Small intestine (tissue), 7 donors: ENCODE results near the gene HAUS3. TPM values are rescaled to one million over a fixed set of nuclear protein-coding genes. Genes with fewer than 3 reads are reported as not detected.

ENCODE experiments used
- DNase-seq, 2 donors: peaks; one replicate each; pipeline versions ENCODE4 v3.0.0 to v3.0.0-alpha.2; 2013
- FAIRE-seq: peaks from 2 replicates; lab custom pipeline; 2012; peaks lifted over from hg19 to GRCh38; lab: Jason Lieb, UNC
- H3K27ac ChIP-seq, 3 donors: one replicate each; pipeline ENCODE4 v1.5.1; 2013; ENCODE audit warnings: low read length in 2 of 3, mild to moderate bottlenecking in 2 of 3, control low read depth in 1 of 3, inconsistent platforms in 1 of 3, low read depth in 1 of 3, moderate library complexity in 1 of 3
- H3K27me3 ChIP-seq, 3 donors: one replicate each; pipeline ENCODE4 v1.6.1; 2013; ENCODE audit warnings: low read length in 3 of 3, inconsistent platforms in 1 of 3; ENCODE audit not compliant: control insufficient read depth in 3 of 3, insufficient read depth in 3 of 3
- H3K36me3 ChIP-seq, 3 donors: one replicate each; pipeline ENCODE4 v1.6.1; 2013; ENCODE audit warnings: low read length in 3 of 3, inconsistent platforms in 1 of 3, low read depth in 1 of 3, mild to moderate bottlenecking in 1 of 3, moderate library complexity in 1 of 3; ENCODE audit not compliant: control insufficient read depth in 3 of 3, insufficient read depth in 2 of 3
- H3K4me1 ChIP-seq, 3 donors: one replicate each; pipeline ENCODE4 v1.6.1; 2013; ENCODE audit warnings: low read length in 2 of 3, inconsistent platforms in 1 of 3, low read depth in 1 of 3, mild to moderate bottlenecking in 1 of 3, moderate library complexity in 1 of 3; ENCODE audit not compliant: control insufficient read depth in 3 of 3, insufficient read depth in 2 of 3
- H3K4me3 ChIP-seq, 3 donors: one replicate each; pipeline ENCODE4 v1.5.1; 2013; ENCODE audit warnings: low read length in 3 of 3, control low read depth in 1 of 3, inconsistent platforms in 1 of 3, low read depth in 1 of 3, mild to moderate bottlenecking in 1 of 3, moderate library complexity in 1 of 3
- H3K9me3 ChIP-seq, 2 donors: one replicate each; pipeline ENCODE4 v1.6.1; 2013; ENCODE audit warnings: low read depth in 1 of 2, low read length in 1 of 2; ENCODE audit not compliant: control insufficient read depth in 2 of 2, insufficient read depth in 1 of 2
- whole genome bisulfite sequencing, 3 donors: extraction: QIAGEN DNeasy Blood & Tissue Kit; methylation state at CpG; one replicate each; pipeline ENCODE4 v1.1.7; 2013; 5-methylcytosine and 5-hydroxymethylcytosine counted together
- polyA plus RNA-seq, 4 donors: library from polyadenylated mRNA; stranded (reverse) in 3 of 4; unstranded in 1 of 4; fragments of 200-250 nt in 3 of 4; fragments of 120-200 nt in 1 of 4; gene quantifications; one replicate each; pipeline versions ENCODE4 v1.2.1 to v1.2.3, GENCODE V29; 2013
- donor health status: healthy with polysubstance abuse.
- donor health status: control.
- donor health status: control.
- donor health status: Bipolar disorder and iron deficiency.
- donor health status: healthy.

Gene HAUS3
- polyA plus RNA-seq, 4 donors = 4.0 to 16.4 (median 5.1) TPM

GRCh38 chr4:2267320-2267811 is 25.4 kb upstream of the HAUS3 start:
- peaks cover 0 to 10% (median 0%) of the 10 kb centered on the region in 3 donors for H3K4me1 ChIP-seq
- DNase-seq = no peak
- peaks cover 0 to 8% (median 0%) of the 10 kb centered on the region in 3 donors for H3K36me3 ChIP-seq
- no peak for FAIRE-seq
- H3K4me3 ChIP-seq = no peak overlapping the region
- H3K27me3 ChIP-seq = no peaks in the 10 kb centered on the region
- H3K27ac ChIP-seq = no peak overlapping the region
- WGBS, 3 donors = 73 to 80% (median 80%) methylated on average over 18 of the region's 18 CpGs
- H3K9me3 ChIP-seq = no peaks in the 10 kb centered on the region

DNA sequence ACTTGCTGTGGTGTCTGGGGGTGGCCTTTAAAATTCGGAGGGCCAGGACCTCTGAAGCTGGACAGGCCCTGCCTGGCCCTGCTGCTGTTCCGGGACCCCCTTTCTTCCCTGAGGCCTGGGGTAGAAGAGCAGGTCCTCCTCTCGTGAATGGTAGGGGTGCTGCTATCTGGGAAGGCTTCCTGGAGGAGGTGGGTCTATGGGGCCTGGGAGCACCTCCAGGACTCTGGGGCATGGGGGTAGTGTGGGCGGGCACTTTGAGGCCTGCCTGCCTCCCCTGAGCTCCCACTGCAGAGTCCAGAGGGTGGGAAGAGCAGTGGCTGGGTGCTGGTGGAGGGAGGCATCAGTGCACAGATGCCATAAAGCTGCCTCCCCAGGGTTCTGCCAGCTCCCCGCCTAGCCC is 24.9 kb upstream of the HAUS3 start:
- no peak for DNase-seq
- no peak for FAIRE-seq

GRCh38 chr4:2266181-2266580 is 24.3 kb upstream of the HAUS3 start:
- H3K36me3 ChIP-seq = peaks cover 0 to 3% (median 0%) of the 10 kb centered on the region in 3 donors
- peaks cover 0 to 10% (median 0%) of the 10 kb centered on the region in 3 donors for H3K4me1 ChIP-seq
- no peak overlapping the region for H3K4me3 ChIP-seq
- FAIRE-seq (no peak), DNase-seq (no peak)
- WGBS, 3 donors = 59 to 81% (median 75%) methylated on average over 8 of the region's 8 CpGs
- H3K27me3 ChIP-seq = no peaks in the 10 kb centered on the region
- H3K9me3 ChIP-seq = no peaks in the 10 kb centered on the region
- peak overlapping the region in 1 of 3 donors; percentile 3 for H3K27ac ChIP-seq

More for the DNA sequence above, 24.9 kb upstream of the HAUS3 start:
- peaks cover 0 to 3% (median 0%) of the 10 kb centered on the region in 3 donors for H3K36me3 ChIP-seq
- H3K27me3 ChIP-seq = no peaks in the 10 kb centered on the region
- 76 to 84% (median 78%) methylated on average over 5 of the region's 5 CpGs for WGBS, 3 donors
- no peak overlapping the region for H3K4me3 ChIP-seq
- no peak overlapping the region for H3K27ac ChIP-seq
- no peaks in the 10 kb centered on the region for H3K9me3 ChIP-seq
- peaks cover 0 to 10% (median 0%) of the 10 kb centered on the region in 3 donors for H3K4me1 ChIP-seq

GRCh38 chr4:2265113-2266110 is 23.5 kb upstream of the HAUS3 start:
- Histone ChIP-seq H3K27me3 (no peaks in the 10 kb centered on the region), H3K9me3 (no peaks in the 10 kb centered on the region), H3K4me1 (peaks cover under 1 to 13% (median 1%) of the 10 kb centered on the region in 3 donors), H3K4me3 (no peak overlapping the region), H3K27ac (peak overlapping the region in 1 of 3 donors; percentile 3), H3K36me3 (peaks cover 0 to 8% (median 0%) of the 10 kb centered on the region in 3 donors)
- FAIRE-seq (no peak), DNase-seq (no peak)
- 88 to 95% (median 92%) methylated on average over 19 of the region's 19 CpGs for WGBS, 3 donors

GRCh38 chr4:2264481-2265041 is 22.6 kb upstream of the HAUS3 start:
- Histone ChIP-seq H3K36me3 (peaks cover 0 to 15% (median 0%) of the 10 kb centered on the region in 3 donors), H3K27ac (no peak overlapping the region), H3K4me3 (no peak overlapping the region), H3K4me1 (peaks cover 1 to 21% (median 6%) of the 10 kb centered on the region in 3 donors), H3K9me3 (no peaks in the 10 kb centered on the region), H3K27me3 (no peaks in the 10 kb centered on the region)
- no peak for DNase-seq
- 56 to 74% (median 68%) methylated on average over 6 of the region's 6 CpGs for WGBS, 3 donors
- FAIRE-seq = no peak

GRCh38 chr4:2263926-2264321 is 22.0 kb upstream of the HAUS3 start:
- Histone ChIP-seq H3K4me3 (no peak overlapping the region), H3K27ac (no peak overlapping the region), H3K36me3 (peaks cover 0 to 21% (median 0%) of the 10 kb centered on the region in 3 donors), H3K27me3 (no peaks in the 10 kb centered on the region), H3K4me1 (peaks cover 1 to 21% (median 10%) of the 10 kb centered on the region in 3 donors), H3K9me3 (no peaks in the 10 kb centered on the region)
- DNase-seq (no peak), FAIRE-seq (no peak)
- WGBS, 3 donors = 38 to 69% (median 55%) methylated on average over 6 of the region's 6 CpGs

DNA sequence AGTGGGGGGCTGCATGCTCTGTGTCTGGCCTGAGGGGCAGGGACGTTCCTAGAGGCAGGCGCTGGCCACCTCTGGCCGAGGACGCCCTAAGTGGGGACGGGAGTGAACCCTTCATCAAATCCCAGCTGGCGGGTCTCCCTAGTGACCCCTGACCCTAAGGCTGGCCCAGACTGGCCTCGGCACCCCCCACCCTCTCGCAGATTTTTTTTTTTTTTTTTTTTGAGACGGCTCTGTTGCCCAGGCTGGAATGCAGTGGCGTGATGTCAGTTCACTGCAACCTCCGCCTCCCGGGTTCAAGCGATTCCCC is 21.0 kb upstream of the HAUS3 start:
- FAIRE-seq = no peak
- peaks cover 1 to 21% (median 10%) of the 10 kb centered on the region in 3 donors for H3K4me1 ChIP-seq
- H3K27me3 ChIP-seq = no peaks in the 10 kb centered on the region

More for the DNA sequence above, 21.0 kb upstream of the HAUS3 start:
- DNase-seq = no peak
- Histone ChIP-seq H3K36me3 (peaks cover 0 to 31% (median 0%) of the 10 kb centered on the region in 3 donors), H3K4me3 (peak overlapping the region in 2 of 3 donors; percentile 50 to 69), H3K27ac (peak overlapping the region; percentile 82 to 98 (median 88)), H3K9me3 (no peaks in the 10 kb centered on the region)
- 36 to 49% (median 47%) methylated on average over 12 to 13 of the region's 13 CpGs for WGBS, 3 donors
